ENCODE measurements around the gene LANCL1. TPM values are rescaled to one million over a fixed set of nuclear protein-coding genes. Genes with fewer than 3 reads are reported as not detected.
A peak's percentile ranks its signal among the peaks of the same experiment; 100 is the strongest.
"Not testable (repeated sequence)": the region's sequence is repeated elsewhere in the genome, so short reads cannot be mapped to it uniquely, and the experiment has no call there.

The LANCL1 gene
- total RNA-seq, 1 experiment from 2014 or later: 53.8 TPM

DNA sequence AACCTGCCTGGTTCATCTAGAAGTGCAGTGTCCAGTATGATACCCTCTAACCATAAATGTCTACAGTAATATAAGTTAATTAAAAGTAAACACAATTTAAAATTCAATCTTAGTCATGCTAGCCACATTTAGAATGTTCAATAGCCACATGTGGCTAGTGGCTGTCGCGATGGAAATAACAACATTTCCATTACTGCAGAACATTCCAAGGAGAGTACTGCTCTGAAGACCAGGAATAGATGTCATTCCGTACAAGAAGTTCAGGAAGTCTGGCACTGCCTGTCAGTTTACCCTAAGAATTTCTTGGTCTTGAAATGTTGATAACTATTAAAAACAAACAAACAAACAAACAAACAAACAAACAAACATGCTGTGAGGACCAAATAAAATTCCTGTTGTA lies 17.2 kb downstream of the LANCL1 start:
- no peak for DNase-seq (ENCODE audit: low read depth)

DNA sequence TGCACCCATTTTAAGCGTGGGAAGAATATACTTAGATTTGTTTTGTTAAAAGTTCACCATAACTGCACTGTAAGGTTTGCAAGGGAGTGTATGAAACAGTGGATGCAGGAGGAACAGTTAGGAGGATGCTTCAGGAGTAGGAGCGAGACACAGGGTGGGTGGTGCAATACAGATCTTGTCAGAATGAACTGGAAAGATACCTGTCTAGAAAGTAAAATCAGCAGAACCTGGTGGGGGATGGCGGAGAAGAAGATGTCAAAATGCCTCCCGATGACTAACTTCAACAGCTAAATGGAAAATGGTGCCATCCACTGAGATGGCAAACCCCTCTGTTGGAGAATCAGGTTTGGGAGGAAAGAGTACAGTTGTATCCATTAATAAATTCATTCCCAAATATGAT lies 18.2 kb downstream of the LANCL1 start:
- DNase-seq (ENCODE audit: low read depth): no peak

DNA sequence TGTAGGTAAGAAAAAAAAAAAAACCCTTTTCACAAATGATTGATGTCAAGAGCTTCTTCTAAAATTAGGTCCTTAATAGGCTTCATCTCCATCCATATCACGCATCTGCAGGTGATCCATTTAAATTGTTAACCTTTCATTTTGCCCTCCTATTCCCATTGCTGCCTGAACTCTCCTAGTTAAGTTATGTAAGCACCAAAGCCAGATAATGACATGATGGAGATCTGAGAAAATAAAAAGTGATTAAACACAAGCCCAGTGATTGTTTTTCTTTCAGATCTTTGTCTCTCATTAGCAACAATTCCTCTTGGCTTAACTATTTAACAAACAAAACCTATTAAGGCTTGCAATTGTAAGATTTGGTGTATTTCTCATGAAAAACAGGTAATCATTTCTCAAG lies 20.0 kb downstream of the LANCL1 start:
- DNase-seq (ENCODE audit: low read depth): no peak

- no peak for DNase-seq (ENCODE audit: low read depth)
Measured at GRCh38 chr2:210454336-210454735, 22.2 kb downstream of the LANCL1 start.

DNA sequence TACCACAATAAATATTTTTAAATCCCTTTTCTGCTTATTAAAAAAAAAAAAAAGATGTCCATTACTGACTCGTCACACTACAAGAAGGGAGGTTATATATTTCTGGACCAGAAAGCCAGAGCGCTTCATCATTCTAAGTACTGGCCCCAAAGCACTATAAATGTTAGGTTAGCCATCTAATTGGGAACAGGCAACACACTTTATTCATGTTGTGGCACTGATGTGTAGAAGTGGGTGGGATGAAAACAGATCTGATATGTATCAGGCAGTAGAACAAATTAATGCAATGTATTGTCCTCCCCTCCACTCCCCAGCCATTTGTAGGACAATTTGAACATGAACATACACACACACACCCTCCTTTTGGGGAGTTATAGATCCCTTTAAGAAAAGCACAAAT lies 24.4 kb downstream of the LANCL1 start:
- no peak for DNase-seq (ENCODE audit: low read depth)

DNA sequence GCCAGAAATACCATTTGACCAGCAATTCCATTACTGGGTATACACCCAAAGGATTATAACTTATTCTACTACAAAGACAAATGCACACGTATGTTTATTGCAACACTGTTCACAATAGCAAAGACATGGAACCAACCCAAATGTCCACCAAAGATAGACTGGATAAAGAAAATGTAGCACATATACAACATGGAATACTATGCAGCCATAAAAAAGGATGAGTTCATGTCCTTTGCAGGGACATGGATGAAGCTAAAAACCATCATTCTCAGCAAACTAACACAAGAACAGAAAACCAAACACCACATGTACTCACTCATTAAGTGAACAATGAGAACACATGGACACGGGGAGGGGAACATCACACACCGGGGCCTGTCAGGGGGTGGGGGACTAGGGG lies 25.6 kb downstream of the LANCL1 start:
- DNase-seq (ENCODE audit: low read depth): not testable (repeated sequence)

- no peak for DNase-seq (ENCODE audit: low read depth)
Measured at GRCh38 chr2:210445732-210446131, 30.8 kb downstream of the LANCL1 start.

DNA sequence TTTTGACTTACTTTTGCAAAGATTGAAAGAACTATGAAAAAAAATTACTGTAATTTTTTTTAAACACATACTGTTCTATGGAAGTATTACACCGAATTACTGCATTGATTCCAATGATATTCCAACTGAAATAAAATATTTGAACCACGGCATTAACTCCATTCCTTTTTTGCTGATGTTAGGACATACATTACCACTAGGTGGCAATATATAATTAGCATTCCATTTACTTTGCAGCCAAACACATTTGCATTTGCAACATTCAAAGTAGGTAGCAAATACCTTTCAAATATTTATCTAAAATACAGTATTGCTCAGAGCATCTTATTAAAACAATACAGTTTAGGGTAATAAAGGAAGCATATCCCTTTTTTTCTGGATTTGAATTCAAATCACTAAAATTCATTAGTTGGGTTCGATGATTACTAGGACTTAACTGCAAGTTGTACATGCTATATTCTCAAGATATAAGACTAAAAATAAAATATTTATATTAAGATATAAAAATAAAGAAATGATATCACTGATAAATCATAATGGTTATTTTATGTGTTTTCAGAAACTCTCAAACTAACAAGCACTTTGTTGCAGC lies 31.3 kb downstream of the LANCL1 start:
- peak; percentile 28 for DNase-seq (ENCODE audit: low read depth)

DNA sequence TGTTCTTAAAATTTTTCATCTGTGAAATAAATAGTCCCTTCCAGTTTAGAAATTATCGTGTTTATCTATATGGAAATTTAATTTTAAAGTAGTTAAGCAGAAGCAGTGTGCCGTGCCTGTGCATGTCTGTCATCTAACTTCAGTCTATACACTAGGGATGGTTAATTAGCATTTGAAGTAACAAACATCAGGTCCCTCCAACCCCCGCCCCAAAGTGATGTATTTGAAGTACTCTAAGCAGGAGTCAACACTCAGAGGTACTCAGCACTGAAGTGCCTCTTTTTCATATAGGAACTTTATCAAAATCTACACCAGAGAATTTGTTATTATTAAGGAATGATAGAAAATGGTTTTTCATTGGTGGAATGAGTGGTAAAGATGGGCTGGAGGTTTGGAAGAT lies 33.0 kb downstream of the LANCL1 start:
- no peak for DNase-seq (ENCODE audit: low read depth)

DNA sequence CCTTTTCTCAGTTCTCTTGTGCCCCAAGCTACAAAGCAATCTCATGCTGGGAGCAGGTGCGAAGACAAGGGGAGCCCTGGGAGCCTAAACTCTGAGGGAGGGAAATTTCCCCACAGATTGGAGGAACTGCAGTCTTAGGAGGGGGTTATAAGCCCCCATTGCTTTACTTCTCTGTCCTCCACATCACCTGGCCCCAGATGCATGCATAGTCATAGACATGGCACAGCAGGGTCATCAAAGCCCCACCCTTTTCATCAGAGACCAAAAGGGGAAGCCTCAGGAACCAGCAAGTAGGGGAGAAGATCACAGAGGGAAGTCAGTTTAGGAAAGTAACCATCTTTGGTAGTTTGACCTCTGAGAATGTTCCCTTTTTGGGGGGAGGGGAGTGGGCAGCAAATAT lies 33.7 kb downstream of the LANCL1 start:
- DNase-seq (ENCODE audit: low read depth): no peak

DNA sequence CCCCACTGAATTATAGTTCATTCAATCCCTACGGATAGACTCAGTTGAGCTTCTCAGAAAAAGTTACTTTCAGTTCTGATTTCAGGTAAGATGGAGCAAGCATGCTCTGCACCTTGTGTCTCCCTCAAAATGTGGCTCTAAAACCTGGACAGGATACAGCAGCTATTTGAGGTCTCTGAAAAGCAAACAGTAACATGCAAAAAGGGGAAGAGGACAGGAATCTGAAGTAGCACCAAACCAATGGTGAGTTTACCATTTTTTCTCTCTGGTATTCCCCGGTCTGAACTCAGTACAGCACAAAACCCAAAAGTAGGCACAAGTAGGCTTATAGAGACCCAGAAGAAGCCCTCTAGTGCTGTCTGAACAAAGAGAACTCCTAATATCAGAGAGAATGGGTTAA lies 34.1 kb downstream of the LANCL1 start:
- DNase-seq (ENCODE audit: low read depth): no peak

- DNase-seq (ENCODE audit: low read depth): no peak
Measured at GRCh38 chr2:210440206-210440605, 36.4 kb downstream of the LANCL1 start.

DNA sequence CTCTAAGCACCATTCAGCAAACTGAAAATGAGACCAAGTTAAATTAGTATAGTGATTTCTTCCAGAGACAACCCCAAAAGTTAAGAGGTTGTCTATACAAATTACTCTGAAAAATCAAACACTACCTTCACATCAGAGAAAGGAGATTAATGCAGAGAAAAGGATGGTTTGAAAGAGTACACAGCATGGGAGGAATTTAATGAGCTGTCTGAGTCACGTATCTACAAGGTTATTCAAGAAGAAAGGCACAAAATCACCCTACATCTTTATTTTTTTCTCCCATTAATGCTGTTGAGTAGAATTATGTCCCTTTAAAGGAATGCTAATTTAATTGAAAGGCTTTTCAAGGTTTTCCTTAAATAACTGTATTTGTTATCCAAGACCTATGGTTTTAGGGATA lies 41.1 kb downstream of the LANCL1 start:
- no peak for DNase-seq (ENCODE audit: low read depth)

DNA sequence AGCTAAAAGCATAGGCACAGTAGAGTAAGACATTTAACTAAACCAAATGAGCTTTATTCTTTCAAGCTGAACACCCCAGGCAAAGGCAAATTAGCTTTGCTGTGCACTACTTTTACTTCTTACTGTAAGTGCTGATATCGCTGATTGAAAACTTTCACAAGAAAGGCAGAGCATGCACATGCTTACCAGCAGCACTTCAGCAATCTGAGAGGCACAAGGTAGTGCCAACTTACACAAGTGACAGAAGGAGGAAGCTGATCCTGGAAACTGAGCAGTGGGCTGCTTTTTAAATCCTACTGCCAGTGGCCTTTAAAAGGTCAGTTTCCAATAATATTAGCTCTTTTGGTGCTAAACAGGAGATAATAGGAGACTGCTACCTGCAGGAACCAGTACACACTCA lies 43.9 kb downstream of the LANCL1 start:
- no peak for DNase-seq (ENCODE audit: low read depth)

DNA sequence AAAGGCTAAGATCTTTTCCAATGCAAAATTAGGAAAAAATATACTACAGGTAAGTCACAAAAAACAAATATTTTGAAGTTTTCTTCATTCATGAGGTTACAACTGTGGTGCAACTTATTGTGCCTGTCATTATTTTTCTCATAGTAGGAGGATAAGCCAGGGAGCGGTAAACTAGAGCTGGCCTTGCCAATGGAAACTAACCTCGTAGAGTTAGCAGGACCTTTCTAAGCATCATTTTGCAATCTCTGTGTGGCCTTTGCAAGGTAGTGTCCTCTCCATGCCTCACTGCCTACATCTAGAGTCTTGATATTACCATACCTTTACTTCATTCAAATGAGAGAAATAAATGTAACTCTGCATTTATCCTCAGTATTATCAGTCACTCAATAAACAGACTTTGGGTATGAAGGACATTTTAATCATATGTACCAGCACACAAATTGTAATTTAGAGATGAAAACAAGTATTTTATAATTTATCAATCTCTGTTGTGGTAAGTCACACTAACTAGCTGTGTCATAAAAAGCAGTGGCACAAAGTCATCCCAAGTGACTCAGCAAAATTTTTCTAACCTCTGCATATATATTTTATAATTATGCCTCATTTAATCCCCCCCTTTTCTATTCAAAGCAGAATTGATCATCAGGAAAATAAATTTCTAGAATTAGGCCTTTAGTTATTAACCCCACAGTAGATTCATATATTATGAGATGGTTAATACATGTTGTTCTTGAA lies 47.0 kb downstream of the LANCL1 start:
- no peak for DNase-seq (ENCODE audit: low read depth)

DNA sequence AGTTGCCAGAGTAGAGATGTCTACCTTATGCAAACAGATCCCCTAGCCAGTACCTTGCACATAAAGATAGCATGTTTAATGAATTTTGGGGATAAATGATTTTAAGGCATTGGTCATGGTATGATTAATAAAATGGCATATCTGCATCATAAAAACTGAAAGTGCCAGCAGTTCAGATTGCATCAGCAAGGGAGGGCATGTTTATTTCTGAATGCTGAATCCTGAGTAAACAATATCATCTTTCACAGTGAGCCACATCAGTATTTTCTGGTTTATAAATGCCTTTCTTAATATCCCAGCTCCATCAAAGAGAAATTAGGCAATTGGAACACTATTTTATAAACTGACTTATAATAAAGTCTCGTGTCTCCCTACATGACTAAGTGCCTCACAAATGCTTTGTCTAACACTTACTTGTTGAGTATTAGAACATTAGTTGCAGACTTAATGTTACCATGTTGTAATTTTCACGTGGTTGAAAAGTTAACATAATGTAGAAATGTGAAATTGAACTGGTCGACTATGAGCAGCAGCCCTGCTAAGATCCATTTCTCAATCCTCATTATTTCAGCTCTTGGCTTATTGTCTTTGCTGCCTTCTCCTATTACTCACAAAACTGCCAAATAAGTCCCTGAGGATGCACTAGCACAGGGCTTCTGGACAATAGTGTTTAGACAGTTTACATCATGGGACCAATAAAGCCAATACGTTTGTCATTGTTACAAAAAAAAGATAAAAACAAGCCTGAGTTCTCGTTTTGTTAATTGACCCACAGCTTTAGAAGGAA lies 48.0 kb downstream of the LANCL1 start:
- DNase-seq (ENCODE audit: low read depth): peak; percentile 63

- DNase-seq (ENCODE audit: low read depth): not testable (repeated sequence)
Measured at GRCh38 chr2:210427309-210427708, 49.2 kb downstream of the LANCL1 start.

DNA sequence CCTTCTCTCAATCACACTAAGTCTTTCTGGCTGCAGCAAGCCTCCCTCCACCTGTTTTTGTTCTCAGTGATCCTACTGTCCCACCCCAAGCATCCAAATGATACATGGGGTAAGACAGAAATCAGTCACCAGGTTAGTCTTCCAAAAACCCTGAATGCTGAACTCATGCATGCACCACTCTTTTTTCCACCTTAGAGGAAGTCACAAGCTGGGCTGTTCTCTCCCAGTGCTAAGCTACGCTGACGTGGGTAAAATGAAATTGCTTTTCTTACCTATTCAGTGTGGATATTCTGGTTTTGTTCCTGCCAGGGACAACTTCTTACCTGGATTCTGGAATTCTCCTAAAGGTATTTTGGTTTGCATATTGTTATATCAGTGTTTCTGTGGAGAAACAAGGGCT lies 54.2 kb downstream of the LANCL1 start:
- no peak for DNase-seq (ENCODE audit: low read depth)

- peak; percentile 84 for DNase-seq (ENCODE audit: low read depth)
Measured at GRCh38 chr2:210421916-210422315, 54.6 kb downstream of the LANCL1 start.

DNA sequence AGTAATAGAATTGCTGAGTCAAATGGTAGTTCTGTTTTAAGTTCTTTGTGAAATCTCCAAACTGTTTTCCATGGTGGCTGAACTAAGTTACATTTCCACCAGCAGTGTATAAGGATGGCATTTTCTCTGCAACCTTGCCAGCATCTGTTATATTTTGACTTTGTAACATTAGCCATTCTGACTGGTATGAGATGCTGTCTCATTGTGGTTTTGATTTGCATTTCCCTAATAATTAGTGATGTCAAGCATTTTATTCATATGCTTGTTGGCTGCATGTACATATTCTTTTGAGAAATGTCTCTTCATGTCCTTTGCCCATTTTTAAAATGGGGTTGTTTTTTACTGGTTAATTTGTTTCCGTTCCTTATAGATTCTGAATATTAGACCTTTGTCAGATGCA lies 63.9 kb downstream of the LANCL1 start:
- no peak for DNase-seq (ENCODE audit: low read depth)

DNA sequence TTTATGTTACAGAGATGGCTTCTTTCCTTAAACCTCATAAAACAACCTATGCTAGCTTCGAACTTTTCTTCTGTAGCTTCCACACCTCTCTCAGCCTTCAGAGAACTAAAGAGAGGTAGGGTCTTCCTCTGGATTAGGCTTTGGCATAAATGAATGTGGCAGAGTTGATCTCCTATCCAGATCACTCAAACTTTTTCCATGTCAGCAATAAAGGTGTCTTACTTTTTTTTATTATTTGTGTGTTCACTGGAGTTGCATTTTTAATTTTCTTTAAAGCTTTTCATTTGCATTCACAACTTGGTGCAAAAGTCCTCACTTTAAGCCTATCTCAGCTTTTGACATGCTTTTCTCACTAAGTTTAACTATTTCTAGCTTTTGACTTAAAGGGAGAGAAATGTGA lies 66.0 kb downstream of the LANCL1 start:
- no peak for DNase-seq (ENCODE audit: low read depth)

GRCh38 chr2:210399440-210400041 lies 77.0 kb downstream of the LANCL1 start:
- DNase-seq (ENCODE audit: low read depth): peak; percentile 16
